HepG2 (cell line): Measurements from ENCODE around the gene DST. TPM values are rescaled to one million over a fixed set of nuclear protein-coding genes. Genes with fewer than 3 reads are reported as not detected.

Experiments used
- ATAC-seq: fragments of 200-7000 bp; cut with Tn5 transposase; 3 replicates; pipeline ENCODE4 v1.9.1; 2020; ENCODE audit warnings: mild to moderate bottlenecking, moderate library complexity
- BruUV-seq: library from RNA; stranded (reverse); fragments of 400-500 nt; replicated peaks from 2 replicates; lab custom pipeline; 2021; lab: Mats Ljungman, UMichigan
- CTCF ChIA-PET: fragments of 300-600 bp; formaldehyde crosslinking; extraction: SDS; loops from one replicate; lab custom pipeline; 2021; ENCODE audit warnings: low total read pairs, inconsistent platforms, low intra/inter-chr PET ratio; lab: Yijun Ruan, JAX
- POLR2A ChIA-PET: fragments of 350-600 bp; sonication (Branson Sonifier 250); formaldehyde crosslinking; loops from one replicate; lab custom pipeline; 2020; ENCODE audit warnings: antibody characterized with exemption, inconsistent platforms; lab: Yijun Ruan, JAX
- DNase-seq: peaks from one replicate; pipeline ENCODE4 v3.0.0-alpha.2; 2015; ENCODE audit warnings: low spot score
- FAIRE-seq: peaks from 3 replicates; lab custom pipeline; 2011; peaks lifted over from hg19 to GRCh38; lab: Jason Lieb, UNC
- H2AFZ ChIP-seq: one replicate; pipeline ENCODE4 v1.6.1; 2011; ENCODE audit warnings: low read length, inconsistent platforms
- H3K27ac ChIP-seq: fragments of 300-600 bp; 3 replicates; pipeline ENCODE4 v1.8.0; 2011; ENCODE audit warnings: mixed run types, mild to moderate bottlenecking, mixed read lengths, low read length, inconsistent platforms; ENCODE audit not compliant: insufficient read depth; ENCODE audit errors: extremely low read length
- H3K27me3 ChIP-seq, 2 experiments: fragments of 200-600 bp in 1 of 2; 2 replicates in 1 of 2; 3 replicates in 1 of 2; pipeline versions ENCODE4 v1.6.0 to v1.8.0; 2011; ENCODE audit warnings: low read length in 2 of 2, mild to moderate bottlenecking in 2 of 2, moderate library complexity in 2 of 2, inconsistent platforms in 1 of 2; ENCODE audit not compliant: insufficient read depth in 2 of 2, control insufficient read depth in 1 of 2
- H3K36me3 ChIP-seq, 2 experiments: fragments of 200-600 bp in 1 of 2; replicated peaks in 1 of 2; 2 replicates in 1 of 2; 3 replicates in 1 of 2; pipeline versions ENCODE4 v1.5.1 to v1.8.0; 2011; ENCODE audit warnings: low read length in 2 of 2, inconsistent platforms in 1 of 2; ENCODE audit not compliant: insufficient read depth in 2 of 2, control insufficient read depth in 1 of 2
- H3K4me1 ChIP-seq: 2 replicates; pipeline ENCODE4 v1.5.1; 2012; ENCODE audit warnings: low read length, inconsistent platforms; ENCODE audit not compliant: insufficient read depth
- H3K4me2 ChIP-seq: 2 replicates; pipeline ENCODE4 v1.6.0; 2011; ENCODE audit warnings: low read depth, low read length, inconsistent platforms
- H3K4me3 ChIP-seq, 3 experiments: fragments of 200-600 bp in 1 of 3; sonication (generic), shearing (Covaris generic) in 1 of 3; replicated peaks in 1 of 3; 2 replicates each; pipeline ENCODE4 v1.5.1; 2011 to 2016; ENCODE audit warnings: low read length in 3 of 3, inconsistent platforms in 2 of 3, low read depth in 2 of 3, mild to moderate bottlenecking in 2 of 3, control low read depth in 1 of 3, mixed read lengths in 1 of 3; ENCODE audit not compliant: insufficient read depth in 1 of 3
- H3K79me2 ChIP-seq: one replicate; pipeline ENCODE4 v1.6.1; 2011; ENCODE audit warnings: low read length, inconsistent platforms; ENCODE audit not compliant: insufficient read depth
- H3K9ac ChIP-seq: 2 replicates; pipeline ENCODE4 v1.6.0; 2011; ENCODE audit warnings: mild to moderate bottlenecking, low read depth, low read length, inconsistent platforms; ENCODE audit not compliant: insufficient read depth
- H3K9me3 ChIP-seq: 2 replicates; pipeline ENCODE4 v1.5.1; 2012; ENCODE audit warnings: mild to moderate bottlenecking, low read length
- H4K20me1 ChIP-seq: 2 replicates; pipeline ENCODE4 v1.6.0; 2011; ENCODE audit warnings: inconsistent platforms, mild to moderate bottlenecking, low read length, moderate library complexity; ENCODE audit not compliant: insufficient read depth
- CBX1 ChIP-seq: IDR thresholded peaks from one replicate; pipeline ENCODE4 v1.6.1; 2016; ENCODE audit warnings: antibody characterized with exemption, low read depth
- MAFF ChIP-seq: IDR thresholded peaks from 2 replicates; pipeline ENCODE4 v1.6.1; 2011; ENCODE audit warnings: low read depth, low read length, improper control_type of control experiment
- MBNL3 ChIP-seq: fragments of 250-450 bp; sonication (Bioruptor Pico); conservative IDR thresholded peaks from 2 replicates; pipeline ENCODE4 v1.8.0; 2022; ENCODE audit warnings: mild to moderate bottlenecking, inconsistent platforms
- MXD1 ChIP-seq: sonication (generic); formaldehyde crosslinking; IDR thresholded peaks from 2 replicates; pipeline ENCODE4 v1.4.0; 2020; ENCODE audit warnings: mild to moderate bottlenecking, missing genetic modification reagents
- MYC ChIP-seq: sonication (generic); formaldehyde crosslinking; IDR thresholded peaks from 2 replicates; pipeline ENCODE4 v1.9.0; 2021; ENCODE audit warnings: missing genetic modification reagents, borderline replicate concordance
- SNAPC5 ChIP-seq: sonication (generic); formaldehyde crosslinking; IDR thresholded peaks from 2 replicates; pipeline ENCODE4 v1.8.1; 2023; ENCODE audit warnings: mild to moderate bottlenecking, missing genetic modification reagents, borderline replicate concordance
- TAF1 ChIP-seq: sonication (generic); formaldehyde crosslinking; IDR thresholded peaks from 2 replicates; pipeline ENCODE4 v1.4.0; 2020; ENCODE audit warnings: missing genetic modification reagents
- ZNF432 ChIP-seq: sonication (generic); formaldehyde crosslinking; IDR thresholded peaks from 2 replicates; pipeline ENCODE4 v1.5.0; 2020; ENCODE audit warnings: missing genetic modification reagents, mild to moderate bottlenecking, borderline replicate concordance
- WGBS: methylation state at CpG from one replicate; pipeline ENCODE4 v1.1.6; 2017; ENCODE audit warnings: low lambda C conversion rate; 5-methylcytosine and 5-hydroxymethylcytosine counted together
- in situ Hi-C: cut with HindIII; loops from 2 replicates; pipeline ENCODE4 v1.10.0; 2017; ENCODE audit warnings: low pct_unique_long_range_greater_than_20kb; ENCODE audit not compliant: extremely low pct_ligation_motif_present
- intact Hi-C: fragments of 100-400 bp; cut with micrococcal nuclease; formaldehyde crosslinking; loops from one replicate; pipeline ENCODE4 v1.10.0; 2022; ENCODE audit not compliant: unreplicated experiment
- polyA plus RNA-seq, 8 experiments: library from polyadenylated mRNA; depleted of rRNA in 3 of 8; stranded (reverse) in 7 of 8; unstranded in 1 of 8; fragments of >200 nt; fragmentation: Illumina TruSeq in 4 of 8; extraction: Trizol in 4 of 8; gene quantifications; 2 replicates each; pipeline versions ENCODE4 v1.2.1 to v1.2.3, GENCODE V29; 2011 to 2016; ENCODE audit warnings: low read depth in 4 of 8, missing spikeins in 1 of 8, mixed read lengths in 1 of 8; ENCODE audit not compliant: insufficient read depth in 1 of 8
- total RNA-seq, 5 experiments: library from RNA; depleted of rRNA; stranded (reverse); fragments of >200 nt; fragmentation: Illumina TruSeq; extraction: Trizol; gene quantifications; 2 replicates each; pipeline ENCODE4 v1.2.3, GENCODE V29; 2016; ENCODE audit warnings: low read depth in 1 of 5
- TF ChIP-seq, protein P1 (sequence below): sonication (generic); formaldehyde crosslinking; IDR thresholded peaks from 2 replicates; pipeline ENCODE4 v1.8.1; 2023; ENCODE audit warnings: mild to moderate bottlenecking, inconsistent platforms, moderate library complexity, missing genetic modification reagents, borderline replicate concordance

DST gene
- total and polyA plus RNA-seq, 2 of the 13 experiments (the other 11 are each of a cell fraction or from before 2014, with no cell fraction given), result 64.4 to 89.0 TPM

- DNase-seq, result no peak
- BruUV-seq, result no TSS peak
- ATAC-seq, result no peak
- ChIA-PET POLR2A (no interaction called here), CTCF (no interaction called here)
- intact Hi-C loops, result no loop called here
- Histone ChIP-seq H3K4me2 (no peak overlapping the region), H3K9me3 (no peaks in the 10 kb centered on the region), H2AFZ (no peak overlapping the region), H3K79me2 (no peaks in the 10 kb centered on the region), H3K4me1 (peaks cover 43% of the 10 kb centered on the region), H3K4me3 (no peak overlapping the region), H3K27ac (no peak overlapping the region), H3K27me3 (no peaks in the 10 kb centered on the region), H3K9ac (no peak overlapping the region), H4K20me1 (no peaks in the 10 kb centered on the region), H3K36me3 (peaks cover 6 to 20% of the 10 kb centered on the region in 2 experiments; a peak in 4 of 5 replicates)
- TF ChIP-seq SNAPC5 (CRISPR knock-in tag), result no peak
- no peak for TF ChIP-seq MXD1 (CRISPR knock-in tag)
- no peak for TF ChIP-seq MAFF
- TF ChIP-seq, protein P1, sequence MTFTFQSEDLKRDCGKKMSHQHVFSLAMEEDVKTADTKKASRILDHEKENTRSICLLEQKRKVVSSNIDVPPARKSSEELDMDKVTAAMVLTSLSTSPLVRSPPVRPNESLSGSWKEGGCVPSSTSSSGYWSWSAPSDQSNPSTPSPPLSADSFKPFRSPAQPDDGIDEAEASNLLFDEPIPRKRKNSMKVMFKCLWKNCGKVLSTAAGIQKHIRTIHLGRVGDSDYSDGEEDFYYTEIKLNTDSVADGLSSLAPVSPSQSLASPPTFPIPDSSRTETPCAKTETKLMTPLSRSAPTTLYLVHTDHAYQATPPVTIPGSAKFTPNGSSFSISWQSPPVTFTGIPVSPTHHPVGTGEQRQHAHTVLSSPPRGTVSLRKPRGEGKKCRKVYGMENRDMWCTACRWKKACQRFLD (CRISPR knock-in tag), result no peak
- no peak for TF ChIP-seq MBNL3 (CRISPR knock-in tag)
- TF ChIP-seq ZNF432, result no peak
- TF ChIP-seq MYC (CRISPR knock-in tag), result no peak
- no peak for TF ChIP-seq TAF1 (CRISPR knock-in tag)
- TF ChIP-seq CBX1, result no peak
- in situ Hi-C loops, result no loop called here
- FAIRE-seq, result no peak
- 98% methylated on average over 1 of the region's 1 CpG for WGBS
Observed at GRCh38 chr6:56516003-56516402, 126.7 kb downstream of the DST start.
